ENCODE measurements around the gene THAP11. TPM values are rescaled to one million over a fixed set of nuclear protein-coding genes. Genes with fewer than 3 reads are reported as not detected.
"Not testable (repeated sequence)": the region's sequence is repeated elsewhere in the genome, so short reads cannot be mapped to it uniquely, and the experiment has no call there.

THAP11 gene
- total RNA-seq, 2 donors from 2014 or later, result 31.7 to 39.2 TPM

DNA sequence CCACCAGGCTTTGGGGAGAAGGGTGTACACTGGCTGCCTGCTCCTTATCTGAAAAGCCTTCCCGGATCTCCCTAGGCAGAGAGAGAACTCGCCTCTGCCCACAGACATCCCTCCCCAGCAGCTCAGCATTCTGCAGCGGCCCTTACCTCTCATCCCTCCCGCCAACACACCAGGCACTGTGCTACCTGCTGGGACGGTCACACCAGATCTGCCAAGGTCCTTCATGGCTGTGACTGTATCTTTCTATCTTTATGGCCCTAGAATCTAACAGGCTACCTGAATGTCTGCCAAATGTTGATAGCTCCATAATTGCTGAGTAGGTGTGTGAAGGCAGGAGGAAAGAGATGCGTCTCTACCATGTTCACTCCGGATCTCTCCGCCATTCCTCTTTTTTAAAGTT, 27.6 kb upstream of the THAP11 start:
- H3K27me3 Mint-ChIP-seq (ENCODE audit: low read depth), result no peaks in the 10 kb centered on the region
- H3K4me1 Mint-ChIP-seq (ENCODE audit: low read depth), result peaks cover 9% of the 10 kb centered on the region
- H3K27ac Mint-ChIP-seq, result no peak overlapping the region
- no peak overlapping the region for H3K4me3 Mint-ChIP-seq
- DNase-seq (no peak), ATAC-seq (replicated peaks in 1 of 2) (no peak)
- H3K9me3 Mint-ChIP-seq, result no peaks in the 10 kb centered on the region
- no peaks in the 10 kb centered on the region for H3K36me3 Mint-ChIP-seq (ENCODE audit: insufficient read depth in 2 of 2)

DNA sequence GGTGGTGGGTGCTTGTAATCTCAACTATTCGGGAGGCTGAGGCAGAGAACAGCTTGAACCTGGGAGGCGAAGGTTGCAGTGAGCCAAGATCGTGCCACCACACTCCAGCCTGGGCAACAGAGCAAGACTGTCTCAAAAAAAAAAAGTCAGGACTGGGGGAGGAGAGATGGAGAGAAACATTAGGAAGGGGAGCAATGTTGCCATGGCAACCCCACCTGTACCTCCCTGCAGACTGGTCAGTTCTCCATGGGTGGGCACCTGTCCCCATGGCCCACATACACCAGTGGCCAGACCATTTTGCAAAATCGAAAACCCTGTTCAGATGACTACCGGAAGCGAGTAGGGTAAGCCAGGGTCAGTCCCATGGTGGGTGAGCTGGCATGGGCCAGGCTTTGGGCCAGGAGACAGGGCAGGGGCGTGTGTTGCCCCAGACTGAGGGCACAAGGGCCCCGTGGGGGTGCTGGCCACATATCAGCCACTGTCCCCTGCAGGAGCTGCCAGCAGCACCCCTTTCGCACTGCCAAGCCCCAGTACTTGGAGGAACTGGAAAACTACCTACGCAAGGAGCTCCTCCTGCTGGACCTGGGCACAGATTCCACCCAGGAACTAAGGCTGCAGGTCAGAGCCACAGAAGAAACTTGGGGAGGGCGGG, 21.4 kb upstream of the THAP11 start:
- Mint-ChIP-seq H3K36me3 (ENCODE audit: insufficient read depth in 2 of 2) (no peaks in the 10 kb centered on the region), H3K9me3 (no peaks in the 10 kb centered on the region), H3K27ac (no peak overlapping the region), H3K4me3 (no peak overlapping the region), H3K27me3 (ENCODE audit: low read depth) (no peaks in the 10 kb centered on the region), H3K4me1 (ENCODE audit: low read depth) (peaks cover 9% of the 10 kb centered on the region)
- ATAC-seq (replicated peaks in 1 of 2) (no peak), DNase-seq (no peak)

DNA sequence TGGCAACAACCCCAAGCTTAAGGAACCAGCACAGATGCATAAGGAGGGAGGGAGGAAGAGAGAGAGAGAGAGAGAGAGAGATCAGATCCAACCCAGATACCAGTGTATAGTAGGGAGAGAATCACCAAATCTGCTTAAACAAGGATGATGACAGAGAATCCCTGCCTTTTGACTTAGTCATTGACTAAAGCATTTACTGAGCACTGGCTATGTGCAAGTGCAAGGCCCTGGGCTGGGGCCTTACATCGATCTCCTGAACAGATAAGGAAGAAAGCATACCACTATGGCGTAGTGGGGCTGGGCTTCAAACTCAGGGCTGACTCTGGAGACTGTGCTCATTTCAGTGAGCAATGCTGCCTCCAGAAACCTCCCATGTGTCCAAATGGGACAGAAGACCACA, 19.6 kb upstream of the THAP11 start:
- Mint-ChIP-seq H3K4me3 (no peak overlapping the region), H3K27ac (no peak overlapping the region), H3K36me3 (ENCODE audit: insufficient read depth in 2 of 2) (no peaks in the 10 kb centered on the region), H3K4me1 (ENCODE audit: low read depth) (no peaks in the 10 kb centered on the region), H3K27me3 (ENCODE audit: low read depth) (no peaks in the 10 kb centered on the region), H3K9me3 (no peaks in the 10 kb centered on the region)
- DNase-seq (no peak), ATAC-seq (replicated peaks in 1 of 2) (no peak)

DNA sequence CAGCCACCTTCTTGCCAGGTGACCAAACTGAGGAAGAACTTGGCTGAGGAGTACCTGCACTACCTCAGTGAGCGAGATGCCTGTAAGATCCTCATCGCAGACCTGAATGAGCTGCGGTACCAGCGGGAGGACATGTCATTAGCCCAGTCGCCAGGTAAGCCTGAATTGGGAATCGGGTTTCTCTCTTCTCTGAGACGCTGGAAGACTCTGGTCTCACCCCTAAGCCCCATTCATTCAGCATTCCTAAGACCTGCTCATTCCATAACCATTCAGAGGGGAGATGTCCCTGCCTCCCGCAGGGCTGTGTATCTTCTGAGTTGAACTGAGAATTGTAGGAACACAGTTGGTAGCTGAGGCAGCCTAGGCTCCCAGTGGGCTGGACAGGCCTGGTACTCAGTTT, 17.0 kb upstream of the THAP11 start:
- Mint-ChIP-seq H3K4me3 (no peak overlapping the region), H3K36me3 (ENCODE audit: insufficient read depth in 2 of 2) (no peaks in the 10 kb centered on the region), H3K9me3 (no peaks in the 10 kb centered on the region), H3K27me3 (ENCODE audit: low read depth) (no peaks in the 10 kb centered on the region), H3K4me1 (ENCODE audit: low read depth) (no peaks in the 10 kb centered on the region), H3K27ac (no peak overlapping the region)
- DNase-seq (no peak), ATAC-seq (replicated peaks in 1 of 2) (no peak)

- no peak for ATAC-seq (replicated peaks in 1 of 2)
- H3K4me1 Mint-ChIP-seq (ENCODE audit: low read depth), result no peaks in the 10 kb centered on the region
- no peak overlapping the region for H3K4me3 Mint-ChIP-seq
- no peak for DNase-seq
- no peak overlapping the region for H3K27ac Mint-ChIP-seq
- H3K36me3 Mint-ChIP-seq (ENCODE audit: insufficient read depth in 2 of 2), result no peaks in the 10 kb centered on the region
- no peaks in the 10 kb centered on the region for H3K27me3 Mint-ChIP-seq (ENCODE audit: low read depth)
- H3K9me3 Mint-ChIP-seq, result no peaks in the 10 kb centered on the region
Measured at GRCh38 chr16:67825906-67826305, 16.2 kb upstream of the THAP11 start.

GRCh38 chr16:67828651-67829050, 13.5 kb upstream of the THAP11 start:
- Mint-ChIP-seq H3K27ac (no peak overlapping the region), H3K27me3 (ENCODE audit: low read depth) (no peaks in the 10 kb centered on the region), H3K4me1 (ENCODE audit: low read depth) (peaks cover 9% of the 10 kb centered on the region), H3K36me3 (ENCODE audit: insufficient read depth in 2 of 2) (peaks cover 0 to 2% of the 10 kb centered on the region in 2 donors), H3K9me3 (no peaks in the 10 kb centered on the region), H3K4me3 (no peak overlapping the region)
- ATAC-seq (replicated peaks in 1 of 2), result no peak
- no peak for DNase-seq

DNA sequence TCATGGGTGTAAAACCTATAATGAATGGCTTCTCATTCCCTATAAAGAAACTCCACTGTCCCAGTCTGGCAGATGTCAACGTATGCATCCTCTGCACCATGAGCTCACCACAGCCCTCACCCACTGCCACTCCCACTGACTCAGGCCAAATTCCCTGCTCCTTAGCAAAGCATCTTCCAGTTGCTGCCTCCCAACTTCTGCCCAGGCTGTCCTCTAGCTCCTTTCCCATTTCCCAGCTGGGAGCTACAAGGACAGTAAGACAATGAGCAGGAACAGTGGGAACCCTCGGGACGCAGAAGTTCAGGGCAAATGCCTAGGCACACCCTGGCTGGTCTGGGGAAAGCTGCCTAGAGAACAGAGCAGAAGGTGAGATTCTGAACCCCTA, 9.1 kb upstream of the THAP11 start:
- DNase-seq (no peak), ATAC-seq (replicated peaks in 1 of 2) (no peak)
- Mint-ChIP-seq H3K36me3 (ENCODE audit: insufficient read depth in 2 of 2) (peaks cover 0 to 3% of the 10 kb centered on the region in 2 donors), H3K9me3 (no peaks in the 10 kb centered on the region), H3K4me3 (peak overlapping the region; percentile 98 to 99), H3K27ac (peak overlapping the region; percentile 82), H3K27me3 (ENCODE audit: low read depth) (no peaks in the 10 kb centered on the region), H3K4me1 (ENCODE audit: low read depth) (peaks cover 9% of the 10 kb centered on the region)

- H3K9me3 Mint-ChIP-seq, result no peaks in the 10 kb centered on the region
- peak; percentile 96 to 97 for DNase-seq
- H3K4me3 Mint-ChIP-seq, result peak overlapping the region; percentile 98 to 99
- no peaks in the 10 kb centered on the region for H3K27me3 Mint-ChIP-seq (ENCODE audit: low read depth)
- H3K27ac Mint-ChIP-seq, result peak overlapping the region; percentile 90
- H3K4me1 Mint-ChIP-seq (ENCODE audit: low read depth), result peaks cover 9% of the 10 kb centered on the region
- ATAC-seq (replicated peaks in 1 of 2), result peak; percentile 99 to 100
- peaks cover 0 to 3% of the 10 kb centered on the region in 2 donors for H3K36me3 Mint-ChIP-seq (ENCODE audit: insufficient read depth in 2 of 2)
Measured at GRCh38 chr16:67833415-67834241, 8.5 kb upstream of the THAP11 start.

DNA sequence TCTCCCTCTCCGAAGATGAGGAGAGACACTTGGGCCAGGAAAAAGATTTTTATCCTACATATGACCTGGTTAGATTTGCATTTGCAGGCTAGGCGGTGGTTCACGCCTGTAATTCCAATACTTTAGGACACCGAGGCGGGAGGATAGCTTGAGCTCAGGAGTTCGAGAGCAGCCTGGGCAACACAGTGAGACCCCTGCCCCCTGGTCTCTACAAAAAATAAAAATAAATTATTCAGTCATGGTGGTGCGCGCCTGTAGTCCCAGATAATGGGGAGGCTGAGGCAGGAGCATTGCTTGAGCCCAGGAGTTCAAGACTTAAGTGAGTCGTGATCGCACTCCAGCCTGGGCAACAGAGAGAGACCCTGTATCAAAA, 7.9 kb upstream of the THAP11 start:
- H3K9me3 Mint-ChIP-seq, result no peaks in the 10 kb centered on the region
- peak overlapping the region; percentile 90 for H3K27ac Mint-ChIP-seq
- DNase-seq (no peak), ATAC-seq (replicated peaks in 1 of 2) (no peak)
- no peaks in the 10 kb centered on the region for H3K27me3 Mint-ChIP-seq (ENCODE audit: low read depth)
- peak overlapping the region; percentile 98 to 99 for H3K4me3 Mint-ChIP-seq
- H3K4me1 Mint-ChIP-seq (ENCODE audit: low read depth), result peaks cover 9% of the 10 kb centered on the region
- H3K36me3 Mint-ChIP-seq (ENCODE audit: insufficient read depth in 2 of 2), result peaks cover 0 to 3% of the 10 kb centered on the region in 2 donors

DNA sequence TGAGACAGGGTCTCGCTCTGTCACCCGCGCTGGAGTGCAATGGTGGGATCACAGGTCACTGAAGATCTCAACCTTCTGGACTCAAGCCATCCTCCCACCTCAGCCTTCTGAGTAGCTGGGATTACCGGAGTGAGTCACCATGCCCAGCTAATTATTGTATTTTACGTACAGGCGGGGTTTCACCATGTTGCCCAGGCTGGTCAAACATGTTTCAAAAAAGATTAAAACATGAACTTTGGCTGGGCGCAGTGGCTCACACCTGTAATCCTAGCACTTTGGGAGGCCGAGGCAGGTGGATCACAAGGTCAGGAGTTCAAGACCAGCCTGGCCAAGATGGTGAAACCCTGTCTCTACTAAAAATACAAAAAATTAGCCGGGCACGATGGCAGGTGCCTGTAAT, 4.9 kb upstream of the THAP11 start:
- H3K4me3 Mint-ChIP-seq; H3K36me3 Mint-ChIP-seq (ENCODE audit: insufficient read depth in 2 of 2); H3K27me3 Mint-ChIP-seq (ENCODE audit: low read depth); ATAC-seq (replicated peaks in 1 of 2); DNase-seq; H3K27ac Mint-ChIP-seq; H3K9me3 Mint-ChIP-seq: not testable (repeated sequence)
- H3K4me1 Mint-ChIP-seq (ENCODE audit: low read depth), result peaks cover 14% of the 10 kb centered on the region

- no peak overlapping the region for H3K4me3 Mint-ChIP-seq
- ATAC-seq (replicated peaks in 1 of 2) (no peak), DNase-seq (no peak)
- H3K36me3 Mint-ChIP-seq (ENCODE audit: insufficient read depth in 2 of 2), result peaks cover 0 to 3% of the 10 kb centered on the region in 2 donors
- no peaks in the 10 kb centered on the region for H3K27me3 Mint-ChIP-seq (ENCODE audit: low read depth)
- H3K9me3 Mint-ChIP-seq, result no peaks in the 10 kb centered on the region
- peaks cover 12% of the 10 kb centered on the region for H3K4me1 Mint-ChIP-seq (ENCODE audit: low read depth)
- H3K27ac Mint-ChIP-seq, result no peak overlapping the region
Measured at GRCh38 chr16:67837811-67838210, 4.3 kb upstream of the THAP11 start.

- H3K27me3 Mint-ChIP-seq (ENCODE audit: low read depth), result no peaks in the 10 kb centered on the region
- no peaks in the 10 kb centered on the region for H3K9me3 Mint-ChIP-seq
- H3K27ac Mint-ChIP-seq, result peak overlapping the region; percentile 81
- H3K36me3 Mint-ChIP-seq (ENCODE audit: insufficient read depth in 2 of 2), result peaks cover 3 to 5% of the 10 kb centered on the region in 2 donors
- peak overlapping the region; percentile 89 to 91 for H3K4me3 Mint-ChIP-seq
- ATAC-seq (replicated peaks in 1 of 2) (no peak), DNase-seq (no peak)
- H3K4me1 Mint-ChIP-seq (ENCODE audit: low read depth), result peaks cover 43% of the 10 kb centered on the region
Measured at GRCh38 chr16:67841198-67841815, 813 bp upstream of the THAP11 start.

- Mint-ChIP-seq H3K4me1 (ENCODE audit: low read depth) (peaks cover 47% of the 10 kb centered on the region), H3K36me3 (ENCODE audit: insufficient read depth in 2 of 2) (peaks cover 3 to 5% of the 10 kb centered on the region in 2 donors), H3K9me3 (no peaks in the 10 kb centered on the region), H3K4me3 (peak overlapping the region; percentile 92 to 98), H3K27ac (peak overlapping the region; percentile 88), H3K27me3 (ENCODE audit: low read depth) (no peaks in the 10 kb centered on the region)
- DNase-seq (peak; percentile 69 to 76), ATAC-seq (replicated peaks in 1 of 2) (peak; percentile 29 to 35)
Measured at GRCh38 chr16:67842509-67843342, 606 bp downstream of the THAP11 start.

Measured in activated T-cell treated with anti-CD3 and anti-CD28 coated beads, Interleukin-2, amount 50 U/mL, for 72 hours (primary cell).